HL-60 (cell line): Measurements from ENCODE around the gene PLXDC2.

Experiments
- DNase-seq, 2 experiments: peaks; one replicate each; pipeline ENCODE4 v3.0.0-alpha.2; 2010 to 2020; ENCODE audit warnings: low read depth in 1 of 2, low spot score in 1 of 2
- H3K27ac ChIP-seq: fragments of 250-450 bp; sonication (Bioruptor Pico); replicated peaks from 2 replicates; pipeline ENCODE4 v1.5.1; 2020; ENCODE audit warnings: mild to moderate bottlenecking, moderate library complexity
- H3K27me3 ChIP-seq: fragments of 250-450 bp; sonication (Bioruptor Pico); 2 replicates; pipeline ENCODE4 v1.5.1; 2021; ENCODE audit warnings: mild to moderate bottlenecking, moderate library complexity; ENCODE audit not compliant: insufficient read depth, poor library complexity, severe bottlenecking
- H3K4me3 ChIP-seq: replicated peaks from 2 replicates; pipeline ENCODE4 v1.5.1; 2011; ENCODE audit warnings: mild to moderate bottlenecking, control low read depth, low read length; ENCODE audit not compliant: insufficient read depth
- GABPA ChIP-seq: IDR thresholded peaks from 2 replicates; pipeline ENCODE4 v1.6.1; 2012; ENCODE audit warnings: low read depth
- POLR2AphosphoS5 ChIP-seq: IDR thresholded peaks from 2 replicates; pipeline ENCODE4 v1.6.1; 2012; ENCODE audit warnings: low read depth
- SPI1 ChIP-seq: IDR thresholded peaks from 2 replicates; pipeline ENCODE4 v1.6.1; 2012; ENCODE audit warnings: low read depth, mild to moderate bottlenecking, borderline replicate concordance
- TF ChIP-seq, protein P1 (sequence below): IDR thresholded peaks from one replicate; pipeline ENCODE4 v1.5.1; 2011; ENCODE audit warnings: low read length, control low read depth, inconsistent platforms; ENCODE audit not compliant: insufficient read depth
- TF ChIP-seq, protein P2 (sequence below): IDR thresholded peaks from 2 replicates; pipeline ENCODE4 v1.6.1; 2012; ENCODE audit warnings: low read depth; ENCODE audit not compliant: insufficient replicate concordance

The PLXDC2 gene

DNA sequence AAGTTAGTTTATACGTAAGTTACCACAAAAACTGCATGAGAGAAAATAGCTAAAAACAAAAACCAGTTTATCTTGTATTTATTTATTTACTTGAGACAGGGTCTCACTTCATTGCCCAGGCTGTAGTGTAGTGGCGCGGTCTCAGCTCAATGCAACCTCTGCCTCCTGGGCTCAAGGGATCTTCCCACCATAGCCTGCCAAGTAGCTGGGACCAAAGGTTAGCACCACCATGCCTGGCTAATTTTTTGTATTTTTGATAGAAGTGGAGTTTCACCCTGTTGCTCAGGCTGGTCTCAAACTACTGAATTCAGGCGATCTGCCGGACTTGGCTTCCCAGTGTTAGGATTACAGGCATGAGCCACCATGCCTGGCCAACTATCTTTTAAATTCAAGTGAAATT is 277.4 kb downstream of the PLXDC2 start:
- H3K27ac ChIP-seq = no peak overlapping the region
- DNase-seq = no peak
- H3K27me3 ChIP-seq = no peaks in the 10 kb centered on the region
- no peak for TF ChIP-seq GABPA
- H3K4me3 ChIP-seq = no peak overlapping the region

- no peaks in the 10 kb centered on the region for H3K27me3 ChIP-seq
- TF ChIP-seq, protein P1, sequence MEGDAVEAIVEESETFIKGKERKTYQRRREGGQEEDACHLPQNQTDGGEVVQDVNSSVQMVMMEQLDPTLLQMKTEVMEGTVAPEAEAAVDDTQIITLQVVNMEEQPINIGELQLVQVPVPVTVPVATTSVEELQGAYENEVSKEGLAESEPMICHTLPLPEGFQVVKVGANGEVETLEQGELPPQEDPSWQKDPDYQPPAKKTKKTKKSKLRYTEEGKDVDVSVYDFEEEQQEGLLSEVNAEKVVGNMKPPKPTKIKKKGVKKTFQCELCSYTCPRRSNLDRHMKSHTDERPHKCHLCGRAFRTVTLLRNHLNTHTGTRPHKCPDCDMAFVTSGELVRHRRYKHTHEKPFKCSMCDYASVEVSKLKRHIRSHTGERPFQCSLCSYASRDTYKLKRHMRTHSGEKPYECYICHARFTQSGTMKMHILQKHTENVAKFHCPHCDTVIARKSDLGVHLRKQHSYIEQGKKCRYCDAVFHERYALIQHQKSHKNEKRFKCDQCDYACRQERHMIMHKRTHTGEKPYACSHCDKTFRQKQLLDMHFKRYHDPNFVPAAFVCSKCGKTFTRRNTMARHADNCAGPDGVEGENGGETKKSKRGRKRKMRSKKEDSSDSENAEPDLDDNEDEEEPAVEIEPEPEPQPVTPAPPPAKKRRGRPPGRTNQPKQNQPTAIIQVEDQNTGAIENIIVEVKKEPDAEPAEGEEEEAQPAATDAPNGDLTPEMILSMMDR = no peak
- TF ChIP-seq GABPA (no peak), POLR2AphosphoS5 (no peak)
- TF ChIP-seq, protein P2, sequence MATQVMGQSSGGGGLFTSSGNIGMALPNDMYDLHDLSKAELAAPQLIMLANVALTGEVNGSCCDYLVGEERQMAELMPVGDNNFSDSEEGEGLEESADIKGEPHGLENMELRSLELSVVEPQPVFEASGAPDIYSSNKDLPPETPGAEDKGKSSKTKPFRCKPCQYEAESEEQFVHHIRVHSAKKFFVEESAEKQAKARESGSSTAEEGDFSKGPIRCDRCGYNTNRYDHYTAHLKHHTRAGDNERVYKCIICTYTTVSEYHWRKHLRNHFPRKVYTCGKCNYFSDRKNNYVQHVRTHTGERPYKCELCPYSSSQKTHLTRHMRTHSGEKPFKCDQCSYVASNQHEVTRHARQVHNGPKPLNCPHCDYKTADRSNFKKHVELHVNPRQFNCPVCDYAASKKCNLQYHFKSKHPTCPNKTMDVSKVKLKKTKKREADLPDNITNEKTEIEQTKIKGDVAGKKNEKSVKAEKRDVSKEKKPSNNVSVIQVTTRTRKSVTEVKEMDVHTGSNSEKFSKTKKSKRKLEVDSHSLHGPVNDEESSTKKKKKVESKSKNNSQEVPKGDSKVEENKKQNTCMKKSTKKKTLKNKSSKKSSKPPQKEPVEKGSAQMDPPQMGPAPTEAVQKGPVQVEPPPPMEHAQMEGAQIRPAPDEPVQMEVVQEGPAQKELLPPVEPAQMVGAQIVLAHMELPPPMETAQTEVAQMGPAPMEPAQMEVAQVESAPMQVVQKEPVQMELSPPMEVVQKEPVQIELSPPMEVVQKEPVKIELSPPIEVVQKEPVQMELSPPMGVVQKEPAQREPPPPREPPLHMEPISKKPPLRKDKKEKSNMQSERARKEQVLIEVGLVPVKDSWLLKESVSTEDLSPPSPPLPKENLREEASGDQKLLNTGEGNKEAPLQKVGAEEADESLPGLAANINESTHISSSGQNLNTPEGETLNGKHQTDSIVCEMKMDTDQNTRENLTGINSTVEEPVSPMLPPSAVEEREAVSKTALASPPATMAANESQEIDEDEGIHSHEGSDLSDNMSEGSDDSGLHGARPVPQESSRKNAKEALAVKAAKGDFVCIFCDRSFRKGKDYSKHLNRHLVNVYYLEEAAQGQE = no peak
- no peak for DNase-seq
- H3K4me3 ChIP-seq = no peak overlapping the region
- no peak overlapping the region for H3K27ac ChIP-seq
These were observed 278.2 kb downstream of the PLXDC2 start for GRCh38 chr10:20094226-20094976.

GRCh38 chr10:20100171-20100570 is 283.9 kb downstream of the PLXDC2 start:
- TF ChIP-seq POLR2AphosphoS5 (no peak), SPI1 (no peak), GABPA (no peak)
- TF ChIP-seq, protein P1 = no peak
- TF ChIP-seq, protein P2 = no peak
- no peak overlapping the region for H3K4me3 ChIP-seq
- no peak overlapping the region for H3K27ac ChIP-seq
- DNase-seq = no peak
- H3K27me3 ChIP-seq = no peaks in the 10 kb centered on the region

- TF ChIP-seq GABPA = no peak
- no peak for TF ChIP-seq SPI1
- TF ChIP-seq POLR2AphosphoS5 = no peak
- TF ChIP-seq, protein P2 = no peak
- TF ChIP-seq, protein P1 = no peak
- Histone ChIP-seq H3K27ac (no peak overlapping the region), H3K4me3 (no peak overlapping the region), H3K27me3 (no peaks in the 10 kb centered on the region)
- no peak for DNase-seq
These were observed 289.0 kb downstream of the PLXDC2 start for GRCh38 chr10:20105236-20105635.
